DOHH2 (cell line): Measurements from ENCODE around the gene OTUD7B.
"Not testable (repeated sequence)": the region's sequence is repeated elsewhere in the genome, so short reads cannot be mapped to it uniquely, and the experiment has no call there.

Source experiments
- H3F3A ChIP-seq: fragments of 200-600 bp; sonication (generic), shearing (Covaris generic); 2 replicates; pipeline ENCODE4 v1.6.0; 2016; ENCODE audit warnings: antibody characterized with exemption, mild to moderate bottlenecking; ENCODE audit not compliant: control insufficient read depth, insufficient read depth
- H3K27ac ChIP-seq: fragments of 200-600 bp; sonication (generic); 2 replicates; pipeline ENCODE4 v1.5.1; 2014; ENCODE audit warnings: low read depth, mild to moderate bottlenecking, low read length, moderate library complexity
- H3K27me3 ChIP-seq: fragments of 200-600 bp; sonication (generic); 2 replicates; pipeline ENCODE4 v1.6.1; 2014; ENCODE audit warnings: mild to moderate bottlenecking, low read length, mixed read lengths; ENCODE audit not compliant: control insufficient read depth
- H3K36me3 ChIP-seq: fragments of 200-600 bp; sonication (generic); 2 replicates; pipeline ENCODE4 v1.6.1; 2014; ENCODE audit warnings: mild to moderate bottlenecking, low read length, moderate library complexity, mixed read lengths; ENCODE audit not compliant: control insufficient read depth
- H3K4me1 ChIP-seq: fragments of 200-600 bp; sonication (generic); 2 replicates; pipeline ENCODE4 v1.6.1; 2014; ENCODE audit warnings: mild to moderate bottlenecking, low read length, mixed read lengths; ENCODE audit not compliant: control insufficient read depth
- H3K4me2 ChIP-seq: fragments of 200-600 bp; sonication (generic); 2 replicates; pipeline ENCODE4 v1.6.0; 2014; ENCODE audit warnings: mild to moderate bottlenecking, low read length, moderate library complexity
- H3K4me3 ChIP-seq: fragments of 200-600 bp; sonication (generic); 2 replicates; pipeline ENCODE4 v1.5.1; 2014; ENCODE audit warnings: mild to moderate bottlenecking, low read length, mixed read lengths
- H3K79me2 ChIP-seq: fragments of 200-600 bp; sonication (generic); 2 replicates; pipeline ENCODE4 v1.6.1; 2014; ENCODE audit warnings: mild to moderate bottlenecking, low read length, mixed read lengths; ENCODE audit not compliant: control insufficient read depth
- H3K9me2 ChIP-seq: fragments of 200-600 bp; sonication (generic); replicated peaks from 2 replicates; pipeline ENCODE4 v1.6.1; 2014; ENCODE audit warnings: mild to moderate bottlenecking, low read length, mixed read lengths; ENCODE audit not compliant: control insufficient read depth
- H3K9me3 ChIP-seq: fragments of 200-600 bp; sonication (generic); 2 replicates; pipeline ENCODE4 v1.6.1; 2014; ENCODE audit warnings: antibody characterized with exemption, low read length, mixed read lengths; ENCODE audit not compliant: control insufficient read depth, insufficient read depth
- H4K20me1 ChIP-seq: fragments of 200-600 bp; sonication (generic); 2 replicates; pipeline ENCODE4 v1.6.0; 2014; ENCODE audit warnings: low read depth, mild to moderate bottlenecking, antibody characterized with exemption, low read length, moderate library complexity; ENCODE audit not compliant: control insufficient read depth, insufficient read depth
- EZH2phosphoT487 ChIP-seq: fragments of 200-600 bp; sonication (generic); IDR thresholded peaks from 2 replicates; pipeline ENCODE4 v1.6.1; 2017; ENCODE audit warnings: borderline replicate concordance, mild to moderate bottlenecking, antibody characterized with exemption, low read length, moderate library complexity, mixed read lengths
- TF ChIP-seq, protein P1 (sequence below): fragments of 200-600 bp; sonication (generic); IDR thresholded peaks from one replicate; pipeline ENCODE4 v1.5.1; 2014; ENCODE audit warnings: antibody characterized with exemption, mild to moderate bottlenecking, low read depth, low read length; ENCODE audit not compliant: poor library complexity, severe bottlenecking

Gene OTUD7B

GRCh38 chr1:150053926-150054325 is 43.4 kb upstream of the OTUD7B start:
- no peak for TF ChIP-seq EZH2phosphoT487
- TF ChIP-seq, protein P1, sequence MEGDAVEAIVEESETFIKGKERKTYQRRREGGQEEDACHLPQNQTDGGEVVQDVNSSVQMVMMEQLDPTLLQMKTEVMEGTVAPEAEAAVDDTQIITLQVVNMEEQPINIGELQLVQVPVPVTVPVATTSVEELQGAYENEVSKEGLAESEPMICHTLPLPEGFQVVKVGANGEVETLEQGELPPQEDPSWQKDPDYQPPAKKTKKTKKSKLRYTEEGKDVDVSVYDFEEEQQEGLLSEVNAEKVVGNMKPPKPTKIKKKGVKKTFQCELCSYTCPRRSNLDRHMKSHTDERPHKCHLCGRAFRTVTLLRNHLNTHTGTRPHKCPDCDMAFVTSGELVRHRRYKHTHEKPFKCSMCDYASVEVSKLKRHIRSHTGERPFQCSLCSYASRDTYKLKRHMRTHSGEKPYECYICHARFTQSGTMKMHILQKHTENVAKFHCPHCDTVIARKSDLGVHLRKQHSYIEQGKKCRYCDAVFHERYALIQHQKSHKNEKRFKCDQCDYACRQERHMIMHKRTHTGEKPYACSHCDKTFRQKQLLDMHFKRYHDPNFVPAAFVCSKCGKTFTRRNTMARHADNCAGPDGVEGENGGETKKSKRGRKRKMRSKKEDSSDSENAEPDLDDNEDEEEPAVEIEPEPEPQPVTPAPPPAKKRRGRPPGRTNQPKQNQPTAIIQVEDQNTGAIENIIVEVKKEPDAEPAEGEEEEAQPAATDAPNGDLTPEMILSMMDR = no peak
- no peaks in the 10 kb centered on the region for H3K9me3 ChIP-seq
- no peaks in the 10 kb centered on the region for H4K20me1 ChIP-seq
- H3F3A ChIP-seq = peaks cover 5% of the 10 kb centered on the region; the same call in 1 of the 2 replicates
- H3K9me2 ChIP-seq = no peaks in the 10 kb centered on the region
- no peaks in the 10 kb centered on the region for H3K79me2 ChIP-seq
- no peak overlapping the region for H3K27ac ChIP-seq
- H3K36me3 ChIP-seq = no peaks in the 10 kb centered on the region
- peaks cover 8% of the 10 kb centered on the region for H3K4me1 ChIP-seq
- no peak overlapping the region for H3K4me2 ChIP-seq
- no peak overlapping the region for H3K4me3 ChIP-seq
- H3K27me3 ChIP-seq = peaks cover 17% of the 10 kb centered on the region; the same call in 1 of the 2 replicates

- H3F3A ChIP-seq, H3K79me2 ChIP-seq, H3K27ac ChIP-seq, H3K9me2 ChIP-seq, H3K36me3 ChIP-seq, H3K4me1 ChIP-seq, H3K4me3 ChIP-seq, H4K20me1 ChIP-seq, H3K9me3 ChIP-seq: not testable (repeated sequence)
- H3K27me3 ChIP-seq = peaks cover 13% of the 10 kb centered on the region; the same call in 1 of the 2 replicates
- H3K4me2 ChIP-seq = peak overlapping the region; percentile 24
Observed at GRCh38 chr1:150051905-150052412, 41.4 kb upstream of the OTUD7B start.

GRCh38 chr1:150051089-150051373 is 40.5 kb upstream of the OTUD7B start:
- Histone ChIP-seq H3K27me3 (peaks cover 7% of the 10 kb centered on the region; the same call in 1 of the 2 replicates), H3K9me2 (no peaks in the 10 kb centered on the region), H3K4me2 (no peak overlapping the region), H3K9me3 (no peaks in the 10 kb centered on the region), H3K27ac (no peak overlapping the region), H3K4me3 (no peak overlapping the region), H4K20me1 (no peaks in the 10 kb centered on the region), H3K79me2 (no peaks in the 10 kb centered on the region), H3K36me3 (no peaks in the 10 kb centered on the region), H3K4me1 (peaks cover 8% of the 10 kb centered on the region), H3F3A (0 out of 2 replicates have a peak, but pooled peaks cover 2% of the 10 kb centered on the region)
- no peak for TF ChIP-seq EZH2phosphoT487
- TF ChIP-seq, protein P1 = no peak

DNA sequence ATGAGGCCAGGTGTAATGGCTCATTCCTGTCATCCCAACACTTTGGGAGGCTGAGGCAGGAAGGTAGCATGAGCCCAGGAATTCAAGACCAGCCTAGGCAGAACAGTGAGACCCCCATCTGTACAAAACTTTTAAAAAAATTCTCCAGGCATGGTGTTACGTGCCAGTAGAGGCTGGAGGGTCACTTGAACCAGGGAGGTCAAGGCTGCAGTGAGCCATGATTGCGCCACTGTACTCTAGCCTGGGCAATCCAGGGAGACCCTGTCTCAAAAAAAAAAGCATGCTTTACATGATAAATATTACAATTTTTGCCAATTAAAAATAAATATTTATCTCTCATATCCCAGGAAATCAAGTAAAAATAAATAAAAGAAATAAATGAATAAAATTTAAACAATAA is 39.4 kb upstream of the OTUD7B start:
- Histone ChIP-seq H3K9me2 (no peaks in the 10 kb centered on the region), H3K9me3 (no peaks in the 10 kb centered on the region), H3K79me2 (no peaks in the 10 kb centered on the region), H4K20me1 (no peaks in the 10 kb centered on the region), H3F3A (0 out of 2 replicates have a peak, but pooled peaks cover 2% of the 10 kb centered on the region), H3K4me3 (no peak overlapping the region), H3K27me3 (peaks cover 6% of the 10 kb centered on the region; the same call in 1 of the 2 replicates), H3K4me2 (no peak overlapping the region), H3K27ac (no peak overlapping the region), H3K4me1 (peaks cover 8% of the 10 kb centered on the region), H3K36me3 (no peaks in the 10 kb centered on the region)
- TF ChIP-seq, protein P1 = no peak
- no peak for TF ChIP-seq EZH2phosphoT487
